ENCODE data around the gene MKKS. TPM values are rescaled to one million over a fixed set of nuclear protein-coding genes. Genes with fewer than 3 reads are reported as not detected.

Gene MKKS
- total and polyA plus RNA-seq, 10 of the 15 experiments (the other 5 are each of a cell fraction or from before 2014, with no cell fraction given): 4.3 to 17.9 (median 7.7) TPM

- TF ChIP-seq TAF1 (IDR thresholded peaks at IDR 0.05; ENCODE audit: borderline replicate concordance, low read depth, low read length) (peak; percentile 52), CBFB (IDR thresholded peaks at IDR 0.05; ENCODE audit: low read depth) (no peak), MEF2A (IDR thresholded peaks at IDR 0.05; ENCODE audit: insufficient read depth, low read depth, low read length) (no peak), ZNF592 (IDR thresholded peaks at IDR 0.05) (peak; percentile 5; the same call in 1 of the 2 replicates), PML (IDR thresholded peaks at IDR 0.05; ENCODE audit: low read length) (peak; percentile 71), PRDM15 (CRISPR knock-in tag; IDR thresholded peaks at IDR 0.05) (no peak), KLF5 (IDR thresholded peaks at IDR 0.05; ENCODE audit: partially characterized antibody) (no peak), ZNF217 (IDR thresholded peaks at IDR 0.05) (no peak), SKIL (IDR thresholded peaks at IDR 0.05; ENCODE audit: low read depth, poor library complexity, severe bottlenecking) (peak; percentile 59), ZNF622 (IDR thresholded peaks at IDR 0.05) (no peak), CHD4 (IDR thresholded peaks at IDR 0.05) (no peak), CEBPB (IDR thresholded peaks at IDR 0.05; ENCODE audit: borderline replicate concordance in 1 of 2, low read depth in 2 of 2, low read length in 2 of 2) (no peak), RUNX3 (IDR thresholded peaks at IDR 0.05; ENCODE audit: low read length) (peak; percentile 43), BMI1 (IDR thresholded peaks at IDR 0.05; ENCODE audit: borderline replicate concordance) (no peak), IRF5 (IDR thresholded peaks at IDR 0.05; ENCODE audit: borderline replicate concordance) (no peak), CREB1 (IDR thresholded peaks at IDR 0.05; ENCODE audit: low read depth) (0 out of 2 replicates have a peak, but pooled peaks have one; percentile 15), NR2C2 (IDR thresholded peaks at IDR 0.05; ENCODE audit: borderline replicate concordance, control insufficient read depth, insufficient read length, low read depth) (no peak), PAX8 (IDR thresholded peaks at IDR 0.05) (no peak), IKZF2 (IDR thresholded peaks at IDR 0.05) (peak; percentile 84 to 87), YY1 (IDR thresholded peaks at IDR 0.05; ENCODE audit: low read depth, low read length) (peak; percentile 37; the same call in 1 of the 2 replicates)
Observed at GRCh38 chr20:10434467-10434831, 427 bp upstream of the MKKS start (continued).

Data from GM12878 (cell line).